ENCODE results near the gene RPL34.

RPL34 gene

DNA sequence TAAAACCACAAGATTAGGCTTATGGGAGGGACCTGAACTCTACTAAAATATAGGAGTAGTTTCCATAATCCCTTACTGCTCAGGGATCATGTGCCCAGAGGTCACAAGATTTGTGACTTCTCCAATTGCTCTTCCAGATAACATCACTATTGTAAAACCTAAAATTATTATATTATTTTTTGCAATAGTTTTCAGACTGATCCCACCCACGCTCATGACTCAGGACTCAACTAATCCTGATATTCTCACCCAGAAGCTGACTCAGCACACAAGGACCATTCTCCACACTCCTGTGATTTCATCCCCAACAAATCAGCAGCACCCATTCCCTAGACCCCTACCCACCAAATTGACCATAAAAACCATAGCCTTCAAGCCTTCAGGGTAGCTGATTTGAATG is 24.0 kb upstream of the RPL34 start:
- H3K36me3 ChIP-seq, result 0 out of 2 replicates have a peak, but pooled peaks cover 6% of the 10 kb centered on the region
- no peaks in the 10 kb centered on the region for H4K20me1 ChIP-seq
- TF ChIP-seq Cebpa-rat (IDR thresholded peaks at IDR 0.05), result no peak
- no peak overlapping the region for H3K4me3 ChIP-seq
- H3K4me2 ChIP-seq, result no peak overlapping the region
- H3K9me3 ChIP-seq, result peaks cover 11% of the 10 kb centered on the region
- H3K27me3 ChIP-seq, result no peaks in the 10 kb centered on the region
- H3K9ac ChIP-seq, result no peak overlapping the region
- no peak overlapping the region for H3K27ac ChIP-seq
- no peaks in the 10 kb centered on the region for H3K4me1 ChIP-seq

DNA sequence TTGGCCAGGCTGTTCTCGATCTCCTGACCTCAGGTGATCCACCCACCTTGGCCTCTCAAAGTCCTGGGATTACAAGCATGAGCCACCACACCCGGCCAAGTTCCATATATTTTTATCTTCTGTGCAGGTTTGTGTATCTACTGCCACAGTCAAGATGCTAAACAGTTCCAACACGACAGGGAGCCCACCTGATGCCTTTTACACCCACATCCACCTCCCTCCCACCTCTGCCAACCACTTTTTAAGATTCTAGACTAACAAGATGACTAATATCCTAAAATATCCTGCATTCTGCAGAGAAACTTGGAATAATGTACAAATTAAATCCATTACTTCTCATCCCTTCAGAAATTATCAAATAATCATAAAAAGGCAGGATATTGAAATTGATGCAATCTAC is 19.3 kb upstream of the RPL34 start:
- H3K27me3 ChIP-seq, result no peaks in the 10 kb centered on the region
- H3K9ac ChIP-seq, result no peak overlapping the region
- H3K4me3 ChIP-seq, result no peak overlapping the region
- H3K4me2 ChIP-seq, result no peak overlapping the region
- no peak for TF ChIP-seq Cebpa-rat (IDR thresholded peaks at IDR 0.05)
- peaks cover 18% of the 10 kb centered on the region for H3K9me3 ChIP-seq
- H3K27ac ChIP-seq, result no peak overlapping the region
- H4K20me1 ChIP-seq, result no peaks in the 10 kb centered on the region
- H3K36me3 ChIP-seq, result no peaks in the 10 kb centered on the region
- no peaks in the 10 kb centered on the region for H3K4me1 ChIP-seq

DNA sequence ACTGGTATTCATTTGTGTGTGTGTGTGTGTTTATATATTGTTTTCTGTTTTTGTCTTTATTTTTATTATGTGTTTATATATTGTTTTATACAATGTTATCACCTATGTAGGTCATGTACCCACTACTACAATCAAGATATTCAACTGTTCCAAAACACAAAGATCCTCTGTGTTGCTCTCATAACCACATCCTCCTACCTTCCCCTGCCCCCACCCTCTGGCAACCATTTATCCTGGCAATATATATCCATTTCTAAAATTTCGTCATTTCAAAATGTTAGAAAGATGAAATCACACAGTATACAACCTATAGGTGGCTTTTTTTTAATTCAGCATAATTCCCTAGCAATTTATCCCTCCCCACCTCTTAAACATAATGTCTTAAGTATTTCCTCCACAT is 18.8 kb upstream of the RPL34 start:
- Histone ChIP-seq H3K9me3 (peaks cover 22% of the 10 kb centered on the region), H3K4me3 (no peak overlapping the region), H4K20me1 (no peaks in the 10 kb centered on the region), H3K4me1 (no peaks in the 10 kb centered on the region), H3K27me3 (no peaks in the 10 kb centered on the region), H3K9ac (no peak overlapping the region), H3K27ac (no peak overlapping the region), H3K4me2 (no peak overlapping the region), H3K36me3 (no peaks in the 10 kb centered on the region)
- TF ChIP-seq Cebpa-rat (IDR thresholded peaks at IDR 0.05), result no peak

- Histone ChIP-seq H3K4me3 (no peak overlapping the region), H3K9ac (no peak overlapping the region), H3K9me3 (peaks cover 23% of the 10 kb centered on the region), H4K20me1 (no peaks in the 10 kb centered on the region), H3K27ac (no peak overlapping the region), H3K4me1 (no peaks in the 10 kb centered on the region), H3K27me3 (no peaks in the 10 kb centered on the region), H3K36me3 (no peaks in the 10 kb centered on the region), H3K4me2 (no peak overlapping the region)
- TF ChIP-seq Cebpa-rat (IDR thresholded peaks at IDR 0.05), result no peak
These were observed 18.2 kb upstream of the RPL34 start for GRCh38 chr4:108602163-108602562.

DNA sequence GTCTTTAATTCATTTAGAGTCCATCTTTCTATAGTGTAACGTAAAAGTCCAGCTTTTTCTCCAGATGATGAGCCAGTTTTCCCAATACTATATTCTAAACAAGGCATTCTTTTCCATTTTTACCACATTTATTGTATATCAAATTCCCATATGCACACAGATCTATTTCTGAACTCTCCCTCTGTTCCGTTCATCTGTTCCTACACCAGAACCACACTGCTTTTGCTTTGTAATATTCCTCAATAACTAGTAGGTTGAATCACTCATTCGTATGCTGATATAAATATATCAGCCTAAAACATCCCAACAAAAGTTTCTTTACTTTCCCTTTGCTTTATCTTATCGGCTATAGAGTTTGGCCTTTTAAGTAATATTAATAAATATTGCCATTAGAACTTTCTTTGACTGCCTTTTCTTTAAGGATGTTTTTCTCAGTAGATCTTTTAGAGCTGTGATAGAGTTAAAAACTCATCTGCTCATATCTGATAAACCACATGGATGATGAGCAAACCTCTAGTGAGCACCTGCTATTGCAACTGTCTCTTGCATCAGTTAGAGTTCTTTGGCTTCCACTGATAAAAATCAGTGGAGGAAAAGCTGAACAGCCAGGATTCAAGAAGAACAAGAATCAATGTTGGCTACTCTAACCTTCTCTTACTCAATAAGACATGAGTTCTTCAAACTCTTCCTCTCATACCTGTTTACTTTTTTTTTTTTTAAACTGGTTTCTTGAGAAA is 13.1 kb upstream of the RPL34 start:
- no peaks in the 10 kb centered on the region for H3K27me3 ChIP-seq
- H3K9me3 ChIP-seq, result peaks cover 23% of the 10 kb centered on the region

GRCh38 chr4:108611365-108611764 is 9.0 kb upstream of the RPL34 start:
- Histone ChIP-seq H3K27ac (no peak overlapping the region), H3K9me3 (peaks cover 23% of the 10 kb centered on the region), H3K27me3 (no peaks in the 10 kb centered on the region), H3K36me3 (no peaks in the 10 kb centered on the region), H3K4me3 (no peak overlapping the region), H4K20me1 (no peaks in the 10 kb centered on the region), H3K4me2 (no peak overlapping the region), H3K9ac (no peak overlapping the region), H3K4me1 (no peaks in the 10 kb centered on the region)
- TF ChIP-seq Cebpa-rat (IDR thresholded peaks at IDR 0.05), result no peak

More for the DNA sequence above, 13.1 kb upstream of the RPL34 start:
- Histone ChIP-seq H3K4me1 (no peaks in the 10 kb centered on the region), H3K36me3 (no peaks in the 10 kb centered on the region), H3K27ac (no peak overlapping the region), H3K4me2 (no peak overlapping the region), H4K20me1 (no peaks in the 10 kb centered on the region), H3K9ac (no peak overlapping the region), H3K4me3 (no peak overlapping the region)
- TF ChIP-seq Cebpa-rat (IDR thresholded peaks at IDR 0.05), result no peak

- peaks cover 25% of the 10 kb centered on the region for H3K9me3 ChIP-seq
- H3K4me2 ChIP-seq, result no peak overlapping the region
These were observed 8.0 kb upstream of the RPL34 start for GRCh38 chr4:108612365-108612764.

DNA sequence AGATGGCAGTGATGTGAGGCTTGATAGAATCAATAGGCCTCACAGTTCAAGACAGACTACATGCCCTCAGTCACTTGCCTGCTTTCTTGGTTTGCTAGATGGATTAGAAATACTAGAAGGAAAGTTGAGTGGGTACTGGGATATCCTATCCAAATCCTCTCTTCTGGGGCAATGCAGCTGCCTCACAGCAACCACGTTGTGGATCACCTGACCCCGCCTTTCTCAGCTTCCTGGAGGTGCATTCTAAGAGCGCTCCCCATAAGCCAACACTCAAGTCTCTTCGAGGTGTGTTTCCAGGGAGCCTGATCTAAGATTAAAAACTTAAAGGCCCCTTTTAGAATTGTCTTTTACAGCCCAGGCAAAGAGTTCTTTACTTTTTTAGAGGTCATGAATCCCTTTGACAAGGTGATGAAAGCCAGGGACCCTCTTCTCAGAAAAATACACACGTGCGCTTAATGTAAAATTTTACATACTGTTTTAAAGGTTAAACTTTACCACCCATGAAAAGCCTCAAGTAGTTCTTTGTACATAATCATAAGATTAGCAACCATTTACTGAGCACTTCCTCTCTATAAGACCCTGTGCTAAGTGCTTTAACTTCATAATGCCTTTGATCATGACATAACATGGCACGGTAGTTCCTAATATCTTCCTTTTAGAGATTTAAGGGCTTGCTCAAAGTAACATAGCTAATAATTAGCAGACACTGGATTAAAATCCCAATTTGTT is 840 bp upstream of the RPL34 start:
- peak overlapping the region; percentile 60; the same call in 1 of the 2 replicates for H3K9ac ChIP-seq
- peaks cover 39% of the 10 kb centered on the region for H4K20me1 ChIP-seq
- H3K4me1 ChIP-seq, result peaks cover 44% of the 10 kb centered on the region
- peaks cover 23% of the 10 kb centered on the region for H3K9me3 ChIP-seq
- no peak for TF ChIP-seq Cebpa-rat (IDR thresholded peaks at IDR 0.05)
- peaks cover 29% of the 10 kb centered on the region for H3K36me3 ChIP-seq
- no peaks in the 10 kb centered on the region for H3K27me3 ChIP-seq
- peak overlapping the region; percentile 87 for H3K4me2 ChIP-seq
- peak overlapping the region; percentile 18; the same call in 1 of the 2 replicates for H3K27ac ChIP-seq
- H3K4me3 ChIP-seq, result peak overlapping the region; percentile 84

More at GRCh38 chr4:108612365-108612764, 8.0 kb upstream of the RPL34 start:
- Histone ChIP-seq H3K27me3 (no peaks in the 10 kb centered on the region), H3K27ac (no peak overlapping the region), H3K36me3 (no peaks in the 10 kb centered on the region), H3K4me1 (no peaks in the 10 kb centered on the region), H3K9ac (no peak overlapping the region), H4K20me1 (no peaks in the 10 kb centered on the region), H3K4me3 (no peak overlapping the region)
- TF ChIP-seq Cebpa-rat (IDR thresholded peaks at IDR 0.05), result no peak

DNA sequence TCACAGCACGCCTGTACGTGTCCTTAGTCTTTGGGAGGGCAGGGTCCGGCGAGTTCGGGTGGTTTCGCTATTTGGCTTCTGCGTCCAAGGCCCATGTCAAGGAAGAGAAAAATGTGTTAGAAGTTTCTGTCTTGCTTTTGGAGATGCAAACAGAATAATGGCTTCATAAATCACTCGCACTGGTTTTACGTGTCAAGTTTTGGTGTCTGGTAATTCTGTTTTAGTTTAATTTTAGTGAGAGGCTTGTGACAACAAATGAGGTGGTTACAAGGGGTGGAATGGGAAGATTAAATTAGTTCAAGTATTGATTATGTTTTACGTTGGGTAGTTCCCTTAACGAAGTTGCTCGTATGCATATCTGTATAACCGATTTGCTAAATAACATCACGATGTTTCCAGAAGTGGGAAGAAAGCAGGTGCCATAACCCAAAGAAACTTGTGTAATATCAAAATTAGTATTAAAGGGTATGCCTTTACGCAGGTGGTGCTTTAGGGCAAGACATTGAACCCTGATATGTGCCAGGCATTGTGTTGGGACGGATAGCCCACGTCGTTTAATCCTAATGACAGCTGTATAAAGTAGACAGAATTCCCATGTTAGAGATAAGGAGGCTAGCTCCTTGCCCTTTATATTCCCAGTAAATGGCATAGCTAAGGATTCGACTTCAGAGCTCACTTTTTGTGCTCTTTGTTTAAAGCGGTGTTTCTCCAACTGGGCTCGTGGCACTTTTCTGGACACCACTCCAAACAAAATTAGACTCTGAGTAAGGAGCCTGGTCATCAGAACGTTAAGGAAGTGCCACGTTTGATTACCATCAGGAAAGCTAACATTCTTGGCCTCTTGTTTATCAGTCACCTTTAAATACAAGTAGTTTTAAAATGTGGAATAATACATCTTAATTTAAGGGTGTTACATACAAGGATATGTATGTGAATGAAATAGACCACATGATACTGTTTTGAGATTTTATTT is 843 bp downstream of the RPL34 start:
- H3K4me3 ChIP-seq, result peak overlapping the region; percentile 84
- peaks cover 56% of the 10 kb centered on the region for H4K20me1 ChIP-seq
- H3K27me3 ChIP-seq, result no peaks in the 10 kb centered on the region
- H3K36me3 ChIP-seq, result peaks cover 46% of the 10 kb centered on the region
- H3K9ac ChIP-seq, result peak overlapping the region; percentile 95
- peaks cover 11% of the 10 kb centered on the region for H3K9me3 ChIP-seq
- H3K4me2 ChIP-seq, result peak overlapping the region; percentile 84
- H3K4me1 ChIP-seq, result peaks cover 44% of the 10 kb centered on the region
- no peak for TF ChIP-seq Cebpa-rat (IDR thresholded peaks at IDR 0.05)
- H3K27ac ChIP-seq, result peak overlapping the region; percentile 94
